Trophoblast cell (in vitro differentiated cells and primary cell): ENCODE data around the gene SLC28A2.
"Not testable (repeated sequence)": the region's sequence is repeated elsewhere in the genome, so short reads cannot be mapped to it uniquely, and the experiment has no call there.

Experiments used
- DNase-seq, 2 donors: peaks; one replicate each; pipeline ENCODE4 v3.0.0-alpha.2; 2016
- H2AFZ ChIP-seq: 2 replicates; pipeline ENCODE4 v1.6.1; 2013; ENCODE audit warnings: low read length, moderate library complexity, mild to moderate bottlenecking; ENCODE audit not compliant: insufficient read depth, poor library complexity
- H2AK5ac ChIP-seq: 2 replicates; pipeline ENCODE4 v1.6.1; 2013; ENCODE audit warnings: mild to moderate bottlenecking, low read length
- H2BK120ac ChIP-seq: 2 replicates; pipeline ENCODE4 v1.6.1; 2013; ENCODE audit warnings: low read length, mild to moderate bottlenecking, moderate library complexity; ENCODE audit not compliant: insufficient read depth, poor library complexity
- H2BK12ac ChIP-seq: 2 replicates; pipeline ENCODE4 v1.6.1; 2013; ENCODE audit warnings: mild to moderate bottlenecking, low read length, moderate library complexity
- H2BK5ac ChIP-seq: 2 replicates; pipeline ENCODE4 v1.6.1; 2013; ENCODE audit warnings: low read length, low read depth, moderate library complexity, mild to moderate bottlenecking; ENCODE audit not compliant: poor library complexity
- H3K14ac ChIP-seq: 2 replicates; pipeline ENCODE4 v1.6.1; 2013; ENCODE audit warnings: mild to moderate bottlenecking, low read length
- H3K18ac ChIP-seq: 2 replicates; pipeline ENCODE4 v1.6.1; 2013; ENCODE audit warnings: mild to moderate bottlenecking, low read length
- H3K23ac ChIP-seq: 2 replicates; pipeline ENCODE4 v1.6.1; 2013; ENCODE audit warnings: low read length
- H3K27ac ChIP-seq: 2 replicates; pipeline ENCODE4 v1.5.1; 2013; ENCODE audit warnings: low read depth, mild to moderate bottlenecking, inconsistent platforms, low read length, moderate library complexity
- H3K27me3 ChIP-seq: 2 replicates; pipeline ENCODE4 v1.6.1; 2013; ENCODE audit warnings: inconsistent platforms, mild to moderate bottlenecking, low read length, moderate library complexity; ENCODE audit not compliant: insufficient read depth
- H3K36me3 ChIP-seq, 2 experiments: 1 replicate in 1 of 2; 2 replicates in 1 of 2; pipeline ENCODE4 v1.6.1; 2013; ENCODE audit warnings: low read length in 2 of 2, mild to moderate bottlenecking in 2 of 2, moderate library complexity in 1 of 2; ENCODE audit not compliant: insufficient read depth in 2 of 2, control insufficient read depth in 1 of 2
- H3K4ac ChIP-seq: 2 replicates; pipeline ENCODE4 v1.6.1; 2013; ENCODE audit warnings: low read depth, mild to moderate bottlenecking, low read length, moderate library complexity
- H3K4me1 ChIP-seq, 2 experiments: 1 replicate in 1 of 2; 2 replicates in 1 of 2; pipeline ENCODE4 v1.6.1; 2013; ENCODE audit warnings: low read length in 2 of 2, mild to moderate bottlenecking in 2 of 2, moderate library complexity in 1 of 2; ENCODE audit not compliant: insufficient read depth in 2 of 2, control insufficient read depth in 1 of 2
- H3K4me2 ChIP-seq: 2 replicates; pipeline ENCODE4 v1.6.1; 2013; ENCODE audit warnings: inconsistent platforms, mild to moderate bottlenecking, low read length, moderate library complexity
- H3K4me3 ChIP-seq: 2 replicates; pipeline ENCODE4 v1.5.1; 2013; ENCODE audit warnings: mild to moderate bottlenecking, low read depth, low read length, inconsistent platforms
- H3K79me1 ChIP-seq: one replicate; pipeline ENCODE4 v1.6.1; 2013; ENCODE audit warnings: low read length
- H3K79me2 ChIP-seq: 2 replicates; pipeline ENCODE4 v1.6.1; 2013; ENCODE audit warnings: low read length, mild to moderate bottlenecking; ENCODE audit not compliant: control insufficient read depth, insufficient read depth, poor library complexity
- H3K9ac ChIP-seq: 2 replicates; pipeline ENCODE4 v1.6.1; 2013; ENCODE audit warnings: mild to moderate bottlenecking, low read length
- H3K9me3 ChIP-seq: 2 replicates; pipeline ENCODE4 v1.6.1; 2013; ENCODE audit warnings: low read depth, mild to moderate bottlenecking, control low read depth, inconsistent platforms, low read length; ENCODE audit not compliant: insufficient read depth
- H4K12ac ChIP-seq: 2 replicates; pipeline ENCODE4 v1.6.1; 2013; ENCODE audit warnings: low read depth, mild to moderate bottlenecking, low read length, moderate library complexity
- H4K8ac ChIP-seq: 2 replicates; pipeline ENCODE4 v1.6.1; 2013; ENCODE audit warnings: low read depth, mild to moderate bottlenecking, low read length, moderate library complexity
- H4K91ac ChIP-seq: one replicate; pipeline ENCODE4 v1.6.1; 2013; ENCODE audit warnings: low read depth, mild to moderate bottlenecking, low read length, moderate library complexity
- WGBS: extraction: QIAGEN DNeasy Blood & Tissue Kit; methylation state at CpG from one replicate; pipeline ENCODE4 v1.1.7; 2013; ENCODE audit warnings: missing lambda C conversion rate; ENCODE audit not compliant: insufficient read length, insufficient coverage; ENCODE audit errors: extremely low coverage; 5-methylcytosine and 5-hydroxymethylcytosine counted together

Gene SLC28A2

DNA sequence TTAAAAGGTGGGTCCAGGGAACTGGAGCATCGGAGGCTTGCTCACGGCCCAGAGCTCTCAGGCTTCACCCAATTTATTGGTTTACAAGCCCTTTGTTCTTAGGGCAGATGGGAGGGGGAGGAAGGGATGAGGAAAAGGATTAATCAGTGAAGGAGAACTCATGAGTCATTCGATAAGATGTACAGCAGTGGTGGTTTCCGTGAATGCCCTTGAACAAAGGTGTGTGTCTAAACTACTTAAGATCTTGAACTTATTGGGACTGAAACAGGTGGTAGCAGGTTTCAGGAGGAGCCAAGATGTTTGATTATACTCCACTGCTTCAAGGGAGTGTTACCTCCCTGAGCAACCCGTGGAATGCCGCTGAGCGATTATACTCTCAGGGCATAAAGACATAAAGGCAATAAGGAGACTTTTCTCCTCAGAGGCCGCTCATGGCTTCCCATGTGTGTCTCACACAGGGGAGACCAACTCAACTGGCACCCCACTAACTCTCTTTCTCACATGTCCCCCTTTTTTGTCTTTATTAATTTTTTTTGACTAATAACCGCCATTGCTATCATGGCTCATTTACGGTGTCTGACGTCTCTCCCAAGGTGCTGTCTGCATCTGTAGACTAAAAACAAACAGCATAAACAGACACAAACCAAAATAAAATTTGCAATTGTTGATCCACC lies 17.3 kb upstream of the SLC28A2 start:
- H3K9me3 ChIP-seq = peaks cover 4% of the 10 kb centered on the region
- H2BK12ac ChIP-seq = no peak overlapping the region
- H4K8ac ChIP-seq = no peak overlapping the region
- H3K79me1 ChIP-seq = no peaks in the 10 kb centered on the region
- H3K4me1 ChIP-seq = no peaks in the 10 kb centered on the region
- H4K91ac ChIP-seq = no peak overlapping the region
- no peak overlapping the region for H3K23ac ChIP-seq
- no peaks in the 10 kb centered on the region for H3K27me3 ChIP-seq
- no peak overlapping the region for H3K4me2 ChIP-seq
- H3K79me2 ChIP-seq = no peaks in the 10 kb centered on the region
- no peak overlapping the region for H2AFZ ChIP-seq
- H2BK120ac ChIP-seq = no peak overlapping the region
- no peak overlapping the region for H3K14ac ChIP-seq
- no peak overlapping the region for H3K18ac ChIP-seq
- H2BK5ac ChIP-seq = no peak overlapping the region
- no peak overlapping the region for H3K9ac ChIP-seq
- no peak overlapping the region for H3K4me3 ChIP-seq
- no peak for DNase-seq
- H3K27ac ChIP-seq = no peak overlapping the region
- no peak overlapping the region for H4K12ac ChIP-seq
- no CpG with 5 or more reads among the region's 11 CpGs for WGBS
- no peak overlapping the region for H3K4ac ChIP-seq
- H3K36me3 ChIP-seq = no peaks in the 10 kb centered on the region
- no peak overlapping the region for H2AK5ac ChIP-seq

DNA sequence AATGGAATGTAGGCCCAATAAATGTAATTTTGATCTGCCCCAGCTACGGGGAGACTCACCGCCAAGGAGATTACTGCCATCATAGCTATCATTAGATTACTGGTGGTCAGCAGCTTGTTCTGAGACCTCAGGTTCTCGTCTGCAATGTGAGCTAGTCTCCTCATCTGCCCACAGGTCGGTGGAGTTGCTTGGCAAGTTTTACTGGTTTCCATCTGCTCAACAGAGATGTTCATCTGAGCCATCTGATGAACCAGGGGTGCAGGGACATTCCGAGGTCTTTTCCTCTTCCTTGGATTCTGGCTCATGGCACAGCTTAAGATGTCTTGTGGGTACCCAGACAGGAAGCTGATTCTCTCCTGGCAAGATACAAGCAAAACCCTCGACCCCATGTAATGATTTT lies 15.2 kb upstream of the SLC28A2 start:
- not testable (repeated sequence) for H4K8ac ChIP-seq, H3K79me2 ChIP-seq, H2BK5ac ChIP-seq, H3K18ac ChIP-seq, H3K9me3 ChIP-seq, H3K9ac ChIP-seq, H3K79me1 ChIP-seq, H4K12ac ChIP-seq, H3K4me3 ChIP-seq, H4K91ac ChIP-seq, H3K36me3 ChIP-seq, H2BK12ac ChIP-seq, H2AFZ ChIP-seq, H2AK5ac ChIP-seq, H3K27ac ChIP-seq, H3K27me3 ChIP-seq, H3K4ac ChIP-seq, H3K4me2 ChIP-seq, H2BK120ac ChIP-seq, H3K23ac ChIP-seq, H3K14ac ChIP-seq, H3K4me1 ChIP-seq
- peak; percentile 30 to 69 for DNase-seq
- no CpG with 5 or more reads among the region's 6 CpGs for WGBS

GRCh38 chr15:45242289-45242688 lies 9.7 kb upstream of the SLC28A2 start:
- no peak for DNase-seq
- no peak overlapping the region for H3K4ac ChIP-seq
- H3K9me3 ChIP-seq = peaks cover 12% of the 10 kb centered on the region
- no peaks in the 10 kb centered on the region for H3K79me1 ChIP-seq
- no peak overlapping the region for H2BK12ac ChIP-seq
- H2BK5ac ChIP-seq = no peak overlapping the region
- no peak overlapping the region for H2AK5ac ChIP-seq
- H3K9ac ChIP-seq = no peak overlapping the region
- no peak overlapping the region for H4K12ac ChIP-seq
- no peak overlapping the region for H4K8ac ChIP-seq
- WGBS = no CpG with 5 or more reads among the region's 9 CpGs
- no peak overlapping the region for H3K4me3 ChIP-seq
- H3K36me3 ChIP-seq = no peaks in the 10 kb centered on the region
- no peaks in the 10 kb centered on the region for H3K27me3 ChIP-seq
- no peak overlapping the region for H3K23ac ChIP-seq
- no peak overlapping the region for H3K14ac ChIP-seq
- H2AFZ ChIP-seq = no peak overlapping the region
- H4K91ac ChIP-seq = no peak overlapping the region
- no peak overlapping the region for H3K18ac ChIP-seq
- H3K4me1 ChIP-seq = no peaks in the 10 kb centered on the region
- H3K4me2 ChIP-seq = no peak overlapping the region
- H2BK120ac ChIP-seq = no peak overlapping the region
- no peaks in the 10 kb centered on the region for H3K79me2 ChIP-seq
- no peak overlapping the region for H3K27ac ChIP-seq

- no peak overlapping the region for H2BK120ac ChIP-seq
- H3K9ac ChIP-seq = no peak overlapping the region
- no CpG with 5 or more reads among the region's 4 CpGs for WGBS
- H3K9me3 ChIP-seq = no peaks in the 10 kb centered on the region
- H3K4me1 ChIP-seq = no peaks in the 10 kb centered on the region
- H3K79me1 ChIP-seq = no peaks in the 10 kb centered on the region
- no peak overlapping the region for H3K4me2 ChIP-seq
- no peak overlapping the region for H3K23ac ChIP-seq
- no peak overlapping the region for H3K4ac ChIP-seq
- no peak for DNase-seq
- no peak overlapping the region for H3K14ac ChIP-seq
- no peak overlapping the region for H4K12ac ChIP-seq
- H3K36me3 ChIP-seq = peaks cover 0 to 2% of the 10 kb centered on the region in 2 experiments
- H3K27me3 ChIP-seq = no peaks in the 10 kb centered on the region
- H3K79me2 ChIP-seq = no peaks in the 10 kb centered on the region
- H4K8ac ChIP-seq = no peak overlapping the region
- H2BK12ac ChIP-seq = no peak overlapping the region
- no peak overlapping the region for H2AK5ac ChIP-seq
- H3K4me3 ChIP-seq = no peak overlapping the region
- H2BK5ac ChIP-seq = no peak overlapping the region
- H3K27ac ChIP-seq = no peak overlapping the region
- no peak overlapping the region for H2AFZ ChIP-seq
- H3K18ac ChIP-seq = no peak overlapping the region
- no peak overlapping the region for H4K91ac ChIP-seq
Measured at GRCh38 chr15:45249125-45249780, 2.8 kb upstream of the SLC28A2 start.
